Osteoblast (primary cell): ENCODE measurements around the gene GPRC5D. TPM values are rescaled to one million over a fixed set of nuclear protein-coding genes. Genes with fewer than 3 reads are reported as not detected.

Experiments
- DNase-seq: peaks from one replicate; pipeline ENCODE4 v3.0.0; 2011; ENCODE audit warnings: low spot score, mixed read lengths; ENCODE audit not compliant: insufficient read length; ENCODE audit errors: missing footprints
- H2AFZ ChIP-seq: 2 replicates; pipeline ENCODE4 v1.6.0; 2011; ENCODE audit warnings: mild to moderate bottlenecking, low read length
- H3K27ac ChIP-seq: 2 replicates; pipeline ENCODE4 v1.5.1; 2011; ENCODE audit warnings: mild to moderate bottlenecking, low read depth, low read length, moderate library complexity
- H3K27me3 ChIP-seq: 2 replicates; pipeline ENCODE4 v1.6.0; 2012; ENCODE audit warnings: mild to moderate bottlenecking, control low read depth, inconsistent platforms, low read length, moderate library complexity; ENCODE audit not compliant: insufficient read depth
- H3K36me3 ChIP-seq: 2 replicates; pipeline ENCODE4 v1.5.1; 2011; ENCODE audit warnings: mild to moderate bottlenecking, low read length, control low read depth, moderate library complexity; ENCODE audit not compliant: insufficient read depth
- H3K4me1 ChIP-seq: 2 replicates; pipeline ENCODE4 v1.5.1; 2011; ENCODE audit warnings: mild to moderate bottlenecking, low read length, control low read depth, moderate library complexity; ENCODE audit not compliant: insufficient read depth
- H3K4me2 ChIP-seq: 2 replicates; pipeline ENCODE4 v1.6.0; 2011; ENCODE audit warnings: mild to moderate bottlenecking, low read length; ENCODE audit not compliant: insufficient read depth
- H3K4me3 ChIP-seq: fragments of 200-600 bp; sonication (generic); 3 replicates; pipeline ENCODE4 v1.5.1; 2012; ENCODE audit warnings: mild to moderate bottlenecking, low read length, inconsistent platforms; ENCODE audit not compliant: insufficient read depth
- H3K79me2 ChIP-seq: 2 replicates; pipeline ENCODE4 v1.6.0; 2012; ENCODE audit warnings: mild to moderate bottlenecking, low read length, control low read depth, inconsistent platforms; ENCODE audit not compliant: insufficient read depth
- H3K9me3 ChIP-seq: 2 replicates; pipeline ENCODE4 v1.5.1; 2011; ENCODE audit warnings: low read depth, low read length, control low read depth
- H4K20me1 ChIP-seq: 2 replicates; pipeline ENCODE4 v1.6.0; 2012; ENCODE audit warnings: mild to moderate bottlenecking, low read length, control low read depth; ENCODE audit not compliant: insufficient read depth
- total RNA-seq: library from RNA; depleted of rRNA; stranded (reverse); fragments of >200 nt; gene quantifications from 2 replicates; pipeline ENCODE4 v1.2.3, GENCODE V29; 2012
- TF ChIP-seq, protein P1 (sequence below): IDR thresholded peaks from 2 replicates; pipeline ENCODE4 v1.5.1; 2011; ENCODE audit warnings: mild to moderate bottlenecking, low read depth, low read length, moderate library complexity; ENCODE audit errors: extremely low read depth

GPRC5D gene
- total RNA-seq, 1 donor = not detected

DNA sequence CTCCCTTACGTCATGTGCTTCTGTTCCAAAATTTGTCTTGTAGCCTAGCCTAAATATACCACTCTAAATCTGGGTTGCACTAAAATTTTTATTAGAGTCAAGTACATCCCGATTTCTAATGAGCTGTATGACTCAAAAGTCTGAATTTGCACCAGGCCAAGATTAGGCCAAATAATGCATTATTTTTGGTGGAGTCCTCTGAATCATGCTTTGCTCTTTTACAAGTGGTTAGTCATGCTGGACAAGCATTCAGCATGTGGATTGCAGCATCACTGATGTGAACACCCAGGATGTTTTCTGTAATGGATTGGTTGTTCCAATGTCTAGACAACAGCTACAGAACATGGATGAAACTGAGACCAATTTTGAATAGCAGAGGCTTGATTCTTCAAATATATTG lies 24.4 kb upstream of the GPRC5D start:
- no peaks in the 10 kb centered on the region for H3K9me3 ChIP-seq
- peaks cover 18% of the 10 kb centered on the region for H3K79me2 ChIP-seq
- no peak overlapping the region for H2AFZ ChIP-seq
- peak; percentile 65 for DNase-seq
- peak overlapping the region; percentile 93 for H3K27ac ChIP-seq
- H3K4me2 ChIP-seq = peak overlapping the region; percentile 49
- H3K36me3 ChIP-seq = peaks cover 57% of the 10 kb centered on the region
- H3K4me3 ChIP-seq = no peak overlapping the region
- TF ChIP-seq, protein P1, sequence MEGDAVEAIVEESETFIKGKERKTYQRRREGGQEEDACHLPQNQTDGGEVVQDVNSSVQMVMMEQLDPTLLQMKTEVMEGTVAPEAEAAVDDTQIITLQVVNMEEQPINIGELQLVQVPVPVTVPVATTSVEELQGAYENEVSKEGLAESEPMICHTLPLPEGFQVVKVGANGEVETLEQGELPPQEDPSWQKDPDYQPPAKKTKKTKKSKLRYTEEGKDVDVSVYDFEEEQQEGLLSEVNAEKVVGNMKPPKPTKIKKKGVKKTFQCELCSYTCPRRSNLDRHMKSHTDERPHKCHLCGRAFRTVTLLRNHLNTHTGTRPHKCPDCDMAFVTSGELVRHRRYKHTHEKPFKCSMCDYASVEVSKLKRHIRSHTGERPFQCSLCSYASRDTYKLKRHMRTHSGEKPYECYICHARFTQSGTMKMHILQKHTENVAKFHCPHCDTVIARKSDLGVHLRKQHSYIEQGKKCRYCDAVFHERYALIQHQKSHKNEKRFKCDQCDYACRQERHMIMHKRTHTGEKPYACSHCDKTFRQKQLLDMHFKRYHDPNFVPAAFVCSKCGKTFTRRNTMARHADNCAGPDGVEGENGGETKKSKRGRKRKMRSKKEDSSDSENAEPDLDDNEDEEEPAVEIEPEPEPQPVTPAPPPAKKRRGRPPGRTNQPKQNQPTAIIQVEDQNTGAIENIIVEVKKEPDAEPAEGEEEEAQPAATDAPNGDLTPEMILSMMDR = no peak
- H3K27me3 ChIP-seq = no peaks in the 10 kb centered on the region
- peaks cover 42% of the 10 kb centered on the region for H3K4me1 ChIP-seq
- H4K20me1 ChIP-seq = no peaks in the 10 kb centered on the region

DNA sequence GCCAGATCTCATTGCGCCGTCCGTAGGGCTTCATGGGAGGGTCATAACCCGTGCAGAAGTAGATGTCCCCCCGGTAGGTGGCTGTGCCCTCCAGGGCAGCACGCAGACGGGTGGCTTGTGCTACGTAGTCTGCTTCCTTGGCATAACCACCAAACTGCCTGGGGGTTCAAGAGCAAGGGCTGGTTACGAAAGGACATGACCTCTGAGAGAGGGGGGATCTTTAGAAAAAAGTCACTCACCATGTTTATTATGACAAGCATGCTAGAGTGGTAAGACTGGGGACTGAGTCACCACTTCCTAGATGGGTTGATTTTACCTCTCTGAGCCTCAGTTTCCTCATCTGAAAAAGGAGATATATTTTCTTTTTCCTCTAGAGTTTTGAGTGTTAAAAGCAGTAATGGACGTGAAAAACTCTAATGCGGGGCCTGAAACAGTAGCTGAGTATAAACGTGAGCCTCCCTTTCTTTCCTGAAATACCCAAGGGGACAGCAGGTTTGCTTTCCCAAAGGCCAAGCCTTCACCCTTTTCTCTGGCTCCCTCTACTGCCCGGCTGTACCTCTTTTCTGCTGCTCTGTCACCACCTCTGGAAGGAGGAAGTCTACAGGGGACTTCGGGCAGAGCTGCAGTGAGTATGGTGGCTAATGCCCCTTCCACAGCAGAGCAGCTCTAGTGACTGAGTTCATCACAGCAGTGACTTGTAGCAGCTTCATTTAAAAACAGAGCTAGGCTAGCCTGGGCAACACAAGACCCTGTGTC lies 23.5 kb upstream of the GPRC5D start:
- peak; percentile 82 for DNase-seq
- TF ChIP-seq, protein P1 = peak; percentile 70
- H3K36me3 ChIP-seq = peaks cover 49% of the 10 kb centered on the region
- H3K79me2 ChIP-seq = peaks cover 15% of the 10 kb centered on the region
- no peak overlapping the region for H3K4me3 ChIP-seq
- no peaks in the 10 kb centered on the region for H3K27me3 ChIP-seq
- no peaks in the 10 kb centered on the region for H3K9me3 ChIP-seq
- peak overlapping the region; percentile 28 for H2AFZ ChIP-seq
- no peaks in the 10 kb centered on the region for H4K20me1 ChIP-seq
- peak overlapping the region; percentile 93 for H3K27ac ChIP-seq
- peak overlapping the region; percentile 49 for H3K4me2 ChIP-seq
- peaks cover 39% of the 10 kb centered on the region for H3K4me1 ChIP-seq

DNA sequence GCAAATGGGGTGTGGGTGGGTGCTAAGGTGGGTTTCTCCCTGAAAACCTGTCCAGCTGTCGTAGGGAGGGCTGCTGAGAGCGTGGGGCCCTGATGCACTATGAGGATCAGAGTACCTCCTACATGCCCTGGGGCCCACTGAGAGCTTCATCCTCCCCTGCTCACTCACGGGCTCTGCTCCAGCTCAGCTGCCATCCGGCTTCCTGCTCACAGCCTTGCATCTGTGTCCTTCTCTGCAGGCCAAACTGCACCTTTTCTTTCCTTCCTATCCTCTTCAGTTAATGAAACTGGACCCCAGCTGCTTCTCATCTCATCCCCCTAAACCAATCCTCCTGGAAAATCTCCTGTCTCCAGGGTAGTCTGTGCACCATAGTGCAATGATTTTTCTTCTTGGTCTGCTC lies 22.2 kb upstream of the GPRC5D start:
- Histone ChIP-seq H3K9me3 (no peaks in the 10 kb centered on the region), H2AFZ (no peak overlapping the region), H3K79me2 (peaks cover 15% of the 10 kb centered on the region), H3K4me2 (no peak overlapping the region), H3K36me3 (peaks cover 49% of the 10 kb centered on the region), H4K20me1 (no peaks in the 10 kb centered on the region), H3K27me3 (no peaks in the 10 kb centered on the region), H3K4me3 (no peak overlapping the region), H3K4me1 (peaks cover 28% of the 10 kb centered on the region), H3K27ac (no peak overlapping the region)
- TF ChIP-seq, protein P1 = no peak
- peak; percentile 37 for DNase-seq

DNA sequence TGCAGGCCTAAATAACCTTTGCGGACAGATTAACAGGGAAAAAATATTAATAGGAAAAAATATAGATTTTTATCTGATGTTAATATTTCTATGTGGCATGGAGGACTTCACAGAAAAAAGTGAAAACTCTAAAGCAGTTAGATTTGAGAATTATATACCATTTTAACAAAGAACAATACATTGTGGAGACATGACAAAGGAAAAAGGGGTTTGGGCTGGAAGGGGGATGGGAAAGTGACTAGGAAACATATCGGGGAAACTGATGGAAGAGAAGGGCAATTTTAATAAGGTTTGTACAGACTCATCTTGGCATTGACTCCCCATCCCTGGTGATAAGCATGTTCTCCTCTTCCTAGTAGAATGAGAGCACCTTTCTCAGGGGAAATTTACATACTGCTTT lies 21.0 kb upstream of the GPRC5D start:
- H3K27me3 ChIP-seq = no peaks in the 10 kb centered on the region
- H3K36me3 ChIP-seq = peaks cover 45% of the 10 kb centered on the region
- H3K4me2 ChIP-seq = no peak overlapping the region
- no peaks in the 10 kb centered on the region for H3K9me3 ChIP-seq
- no peaks in the 10 kb centered on the region for H4K20me1 ChIP-seq
- H3K4me1 ChIP-seq = peaks cover 21% of the 10 kb centered on the region
- no peak for DNase-seq
- H3K4me3 ChIP-seq = no peak overlapping the region
- H2AFZ ChIP-seq = no peak overlapping the region
- TF ChIP-seq, protein P1 = no peak
- H3K79me2 ChIP-seq = peaks cover 8% of the 10 kb centered on the region
- no peak overlapping the region for H3K27ac ChIP-seq
